Measurements from ENCODE around the gene KNCN.

Gene KNCN

GRCh38 chr1:46517932-46518498, 33.4 kb downstream of the KNCN start:
- Histone ChIP-seq H4K12ac (ENCODE audit: low read depth, low read length) (no peak overlapping the region), H3K23ac (ENCODE audit: low read length) (no peak overlapping the region), H3K79me2 (ENCODE audit: control insufficient read depth, insufficient read depth, low read length, poor library complexity) (no peaks in the 10 kb centered on the region), H3K4me1 (ENCODE audit: control insufficient read depth in 1 of 2, insufficient read depth in 2 of 2, low read length in 2 of 2) (peaks cover 18% of the 10 kb centered on the region in 2 experiments), H3K27ac (ENCODE audit: low read depth, low read length) (no peak overlapping the region), H2BK120ac (ENCODE audit: insufficient read depth, low read length, poor library complexity) (no peak overlapping the region), H3K14ac (ENCODE audit: low read length) (no peak overlapping the region), H2BK5ac (ENCODE audit: low read depth, low read length, poor library complexity) (no peak overlapping the region), H3K36me3 (ENCODE audit: control insufficient read depth in 1 of 2, insufficient read depth in 2 of 2, low read length in 2 of 2) (no peaks in the 10 kb centered on the region), H3K4ac (ENCODE audit: low read depth, low read length) (no peak overlapping the region), H2AK5ac (ENCODE audit: low read length) (no peak overlapping the region), H2BK12ac (ENCODE audit: low read length) (no peak overlapping the region), H2AFZ (ENCODE audit: insufficient read depth, low read length, poor library complexity) (no peak overlapping the region), H3K9ac (ENCODE audit: low read length) (no peak overlapping the region), H3K27me3 (ENCODE audit: insufficient read depth, low read length) (no peaks in the 10 kb centered on the region), H3K79me1 (ENCODE audit: low read length) (peaks cover 4% of the 10 kb centered on the region), H4K8ac (ENCODE audit: low read depth, low read length) (no peak overlapping the region), H3K18ac (ENCODE audit: low read length) (no peak overlapping the region), H4K91ac (ENCODE audit: low read depth, low read length) (no peak overlapping the region), H3K4me2 (ENCODE audit: low read length) (no peak overlapping the region), H3K9me3 (ENCODE audit: insufficient read depth, low read depth, low read length) (peaks cover 4% of the 10 kb centered on the region), H3K4me3 (ENCODE audit: low read depth, low read length) (no peak overlapping the region)
- no peak for DNase-seq
- 100% methylated on average over 1 of the region's 4 CpGs for WGBS (ENCODE audit: extremely low coverage, insufficient coverage, insufficient read length)

- WGBS (ENCODE audit: extremely low coverage, insufficient coverage, insufficient read length) = no CpG with 5 or more reads among the region's 10 CpGs
- Histone ChIP-seq H4K8ac (ENCODE audit: low read depth, low read length) (no peak overlapping the region), H3K79me2 (ENCODE audit: control insufficient read depth, insufficient read depth, low read length, poor library complexity) (no peaks in the 10 kb centered on the region), H2BK12ac (ENCODE audit: low read length) (no peak overlapping the region), H3K4me1 (ENCODE audit: control insufficient read depth in 1 of 2, insufficient read depth in 2 of 2, low read length in 2 of 2) (peaks cover 18% of the 10 kb centered on the region in 2 experiments), H2BK120ac (ENCODE audit: insufficient read depth, low read length, poor library complexity) (no peak overlapping the region), H3K23ac (ENCODE audit: low read length) (no peak overlapping the region), H3K27ac (ENCODE audit: low read depth, low read length) (no peak overlapping the region), H3K36me3 (ENCODE audit: control insufficient read depth in 1 of 2, insufficient read depth in 2 of 2, low read length in 2 of 2) (no peaks in the 10 kb centered on the region), H4K12ac (ENCODE audit: low read depth, low read length) (no peak overlapping the region), H3K4me3 (ENCODE audit: low read depth, low read length) (no peak overlapping the region), H3K14ac (ENCODE audit: low read length) (no peak overlapping the region), H3K9ac (ENCODE audit: low read length) (no peak overlapping the region), H4K91ac (ENCODE audit: low read depth, low read length) (no peak overlapping the region), H2AFZ (ENCODE audit: insufficient read depth, low read length, poor library complexity) (no peak overlapping the region), H3K9me3 (ENCODE audit: insufficient read depth, low read depth, low read length) (peaks cover 3% of the 10 kb centered on the region), H3K4ac (ENCODE audit: low read depth, low read length) (no peak overlapping the region), H3K4me2 (ENCODE audit: low read length) (no peak overlapping the region), H2AK5ac (ENCODE audit: low read length) (no peak overlapping the region), H3K79me1 (ENCODE audit: low read length) (peaks cover 4% of the 10 kb centered on the region), H3K27me3 (ENCODE audit: insufficient read depth, low read length) (no peaks in the 10 kb centered on the region), H2BK5ac (ENCODE audit: low read depth, low read length, poor library complexity) (no peak overlapping the region), H3K18ac (ENCODE audit: low read length) (no peak overlapping the region)
- DNase-seq = no peak
Observed at GRCh38 chr1:46517010-46517600, 34.3 kb downstream of the KNCN start.

GRCh38 chr1:46516200-46516950, 35.1 kb downstream of the KNCN start:
- Histone ChIP-seq H3K4me3 (ENCODE audit: low read depth, low read length) (no peak overlapping the region), H3K23ac (ENCODE audit: low read length) (no peak overlapping the region), H2BK12ac (ENCODE audit: low read length) (no peak overlapping the region), H2BK120ac (ENCODE audit: insufficient read depth, low read length, poor library complexity) (no peak overlapping the region), H3K36me3 (ENCODE audit: control insufficient read depth in 1 of 2, insufficient read depth in 2 of 2, low read length in 2 of 2) (no peaks in the 10 kb centered on the region), H3K4me1 (ENCODE audit: control insufficient read depth in 1 of 2, insufficient read depth in 2 of 2, low read length in 2 of 2) (peaks cover 18% of the 10 kb centered on the region in 2 experiments), H3K79me1 (ENCODE audit: low read length) (peaks cover 3% of the 10 kb centered on the region), H3K14ac (ENCODE audit: low read length) (no peak overlapping the region), H3K79me2 (ENCODE audit: control insufficient read depth, insufficient read depth, low read length, poor library complexity) (no peaks in the 10 kb centered on the region), H2BK5ac (ENCODE audit: low read depth, low read length, poor library complexity) (no peak overlapping the region), H3K27ac (ENCODE audit: low read depth, low read length) (no peak overlapping the region), H3K9ac (ENCODE audit: low read length) (no peak overlapping the region), H4K8ac (ENCODE audit: low read depth, low read length) (no peak overlapping the region), H4K91ac (ENCODE audit: low read depth, low read length) (no peak overlapping the region), H3K27me3 (ENCODE audit: insufficient read depth, low read length) (no peaks in the 10 kb centered on the region), H2AK5ac (ENCODE audit: low read length) (no peak overlapping the region), H3K9me3 (ENCODE audit: insufficient read depth, low read depth, low read length) (peaks cover 3% of the 10 kb centered on the region), H3K18ac (ENCODE audit: low read length) (no peak overlapping the region), H3K4me2 (ENCODE audit: low read length) (no peak overlapping the region), H4K12ac (ENCODE audit: low read depth, low read length) (no peak overlapping the region), H3K4ac (ENCODE audit: low read depth, low read length) (no peak overlapping the region), H2AFZ (ENCODE audit: insufficient read depth, low read length, poor library complexity) (no peak overlapping the region)
- no CpG with 5 or more reads among the region's 12 CpGs for WGBS (ENCODE audit: extremely low coverage, insufficient coverage, insufficient read length)
- no peak for DNase-seq

- Histone ChIP-seq H3K36me3 (ENCODE audit: control insufficient read depth in 1 of 2, insufficient read depth in 2 of 2, low read length in 2 of 2) (no peaks in the 10 kb centered on the region), H4K8ac (ENCODE audit: low read depth, low read length) (no peak overlapping the region), H4K12ac (ENCODE audit: low read depth, low read length) (no peak overlapping the region), H3K79me2 (ENCODE audit: control insufficient read depth, insufficient read depth, low read length, poor library complexity) (no peaks in the 10 kb centered on the region), H3K14ac (ENCODE audit: low read length) (no peak overlapping the region), H2AK5ac (ENCODE audit: low read length) (no peak overlapping the region), H2BK5ac (ENCODE audit: low read depth, low read length, poor library complexity) (no peak overlapping the region), H2AFZ (ENCODE audit: insufficient read depth, low read length, poor library complexity) (no peak overlapping the region), H2BK12ac (ENCODE audit: low read length) (no peak overlapping the region), H3K4ac (ENCODE audit: low read depth, low read length) (no peak overlapping the region), H3K27ac (ENCODE audit: low read depth, low read length) (no peak overlapping the region), H3K4me1 (ENCODE audit: control insufficient read depth in 1 of 2, insufficient read depth in 2 of 2, low read length in 2 of 2) (peaks cover 15% of the 10 kb centered on the region in 2 experiments), H3K4me3 (ENCODE audit: low read depth, low read length) (no peak overlapping the region), H3K18ac (ENCODE audit: low read length) (no peak overlapping the region), H3K79me1 (ENCODE audit: low read length) (peaks cover 3% of the 10 kb centered on the region), H3K27me3 (ENCODE audit: insufficient read depth, low read length) (no peaks in the 10 kb centered on the region), H4K91ac (ENCODE audit: low read depth, low read length) (no peak overlapping the region), H3K9me3 (ENCODE audit: insufficient read depth, low read depth, low read length) (peaks cover 3% of the 10 kb centered on the region), H3K23ac (ENCODE audit: low read length) (no peak overlapping the region), H2BK120ac (ENCODE audit: insufficient read depth, low read length, poor library complexity) (no peak overlapping the region), H3K4me2 (ENCODE audit: low read length) (no peak overlapping the region), H3K9ac (ENCODE audit: low read length) (no peak overlapping the region)
- DNase-seq = no peak
- WGBS (ENCODE audit: extremely low coverage, insufficient coverage, insufficient read length) = no CpG with 5 or more reads among the region's 6 CpGs
Observed at GRCh38 chr1:46515576-46515975, 35.9 kb downstream of the KNCN start.
